ENCODE measurements around the gene SLIT3. TPM values are rescaled to one million over a fixed set of nuclear protein-coding genes. Genes with fewer than 3 reads are reported as not detected.

SLIT3 gene
- total and polyA plus RNA-seq, 9 of the 15 experiments (the other 6 are each of a cell fraction or from before 2014, with no cell fraction given), result 0.01 to 0.04 TPM; not detected in 7

DNA sequence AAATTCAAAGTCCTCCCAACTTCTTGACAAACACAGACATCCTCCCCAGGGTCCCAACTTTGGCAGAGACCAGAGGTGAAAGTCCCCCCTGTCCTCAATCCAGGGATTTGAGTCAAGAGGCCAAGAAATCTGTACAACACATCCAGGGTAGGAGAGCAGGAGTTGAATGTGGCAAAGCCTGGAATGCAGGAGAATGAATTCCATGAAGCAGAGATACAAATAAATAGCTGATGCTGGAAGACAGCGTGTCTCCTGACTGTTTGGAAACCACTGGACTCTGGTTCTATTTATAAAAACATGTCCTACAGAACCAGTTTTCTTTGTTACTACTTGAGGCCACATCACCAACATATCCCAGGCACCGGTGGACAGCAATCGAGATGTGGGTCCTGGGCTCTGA is 43.7 kb upstream of the SLIT3 start:
- intact Hi-C loops (cut with micrococcal nuclease), result no loop called here
- Histone ChIP-seq H3K9me3 (replicated peaks; ENCODE audit: control insufficient read depth, insufficient read depth, low read depth, low read length) (no peaks in the 10 kb centered on the region), H3K27me3 (ENCODE audit: control insufficient read depth in 2 of 2, insufficient read depth in 2 of 2, low read length in 2 of 2) (no peaks in the 10 kb centered on the region), H4K20me1 (replicated peaks; ENCODE audit: control insufficient read depth, insufficient read depth, low read length) (no peaks in the 10 kb centered on the region), H2AFZ (ENCODE audit: low read depth, low read length) (no peak overlapping the region), H3K27ac (ENCODE audit: extremely low read depth, low read depth, low read length) (no peak overlapping the region), H3K4me3 (no peak overlapping the region), H3K9ac (ENCODE audit: insufficient read depth in 1 of 2, low read depth in 2 of 2, low read length in 2 of 2) (no peak overlapping the region), H3K4me1 (replicated peaks in 1 of 2; ENCODE audit: control insufficient read depth in 2 of 2, insufficient read depth in 2 of 2, low read length in 2 of 2) (no peaks in the 10 kb centered on the region), H3K9me1 (ENCODE audit: control insufficient read depth, insufficient read depth, low read length) (no peaks in the 10 kb centered on the region), H3K79me2 (ENCODE audit: control insufficient read depth, insufficient read depth, low read length) (no peaks in the 10 kb centered on the region), H3K36me3 (ENCODE audit: control insufficient read depth, insufficient read depth, low read length) (no peaks in the 10 kb centered on the region), H3K4me2 (ENCODE audit: insufficient read depth, low read length) (no peak overlapping the region)
- FAIRE-seq, result no peak
- WGBS (ENCODE audit: insufficient coverage, low coverage, missing lambda C conversion rate), result 5% methylated on average over 3 of the region's 3 CpGs
- DNase-seq (ENCODE audit: extremely low read depth in 1 of 4, low spot score in 3 of 4), result no peak
- BruUV-seq (replicated peaks), result no TSS peak
- no peak for ATAC-seq
- TF ChIP-seq HNRNPH1 (optimal IDR thresholded peaks at IDR 0.05; ENCODE audit: low read depth, low read length) (no peak), ELF2 (CRISPR knock-in tag; IDR thresholded peaks at IDR 0.05) (no peak)
- in situ Hi-C loops (cut with MboI), result no loop called here
- CTCF ChIA-PET (ENCODE audit: low intra/inter-chr PET ratio), result no interaction called here
- POLR2A ChIA-PET, result no interaction called here

- Histone ChIP-seq H3K27me3 (ENCODE audit: control insufficient read depth in 2 of 2, insufficient read depth in 2 of 2, low read length in 2 of 2) (no peaks in the 10 kb centered on the region), H3K79me2 (ENCODE audit: control insufficient read depth, insufficient read depth, low read length) (no peaks in the 10 kb centered on the region), H4K20me1 (replicated peaks; ENCODE audit: control insufficient read depth, insufficient read depth, low read length) (no peaks in the 10 kb centered on the region), H3K27ac (ENCODE audit: extremely low read depth, low read depth, low read length) (no peak overlapping the region), H3K4me1 (replicated peaks in 1 of 2; ENCODE audit: control insufficient read depth in 2 of 2, insufficient read depth in 2 of 2, low read length in 2 of 2) (no peaks in the 10 kb centered on the region), H2AFZ (ENCODE audit: low read depth, low read length) (no peak overlapping the region), H3K9me3 (replicated peaks; ENCODE audit: control insufficient read depth, insufficient read depth, low read depth, low read length) (no peaks in the 10 kb centered on the region), H3K4me3 (no peak overlapping the region), H3K9me1 (ENCODE audit: control insufficient read depth, insufficient read depth, low read length) (no peaks in the 10 kb centered on the region), H3K36me3 (ENCODE audit: control insufficient read depth, insufficient read depth, low read length) (no peaks in the 10 kb centered on the region), H3K9ac (ENCODE audit: insufficient read depth in 1 of 2, low read depth in 2 of 2, low read length in 2 of 2) (no peak overlapping the region), H3K4me2 (ENCODE audit: insufficient read depth, low read length) (no peak overlapping the region)
- no TSS peak for BruUV-seq (replicated peaks)
- FAIRE-seq, result no peak
- POLR2A ChIA-PET, result no interaction called here
- in situ Hi-C loops (cut with MboI) (no loop called here), intact Hi-C loops (cut with micrococcal nuclease) (no loop called here)
- DNase-seq (ENCODE audit: extremely low read depth in 1 of 4, low spot score in 3 of 4), result no peak
- CTCF ChIA-PET (ENCODE audit: low intra/inter-chr PET ratio), result no interaction called here
- ATAC-seq, result no peak
- TF ChIP-seq, protein P1, sequence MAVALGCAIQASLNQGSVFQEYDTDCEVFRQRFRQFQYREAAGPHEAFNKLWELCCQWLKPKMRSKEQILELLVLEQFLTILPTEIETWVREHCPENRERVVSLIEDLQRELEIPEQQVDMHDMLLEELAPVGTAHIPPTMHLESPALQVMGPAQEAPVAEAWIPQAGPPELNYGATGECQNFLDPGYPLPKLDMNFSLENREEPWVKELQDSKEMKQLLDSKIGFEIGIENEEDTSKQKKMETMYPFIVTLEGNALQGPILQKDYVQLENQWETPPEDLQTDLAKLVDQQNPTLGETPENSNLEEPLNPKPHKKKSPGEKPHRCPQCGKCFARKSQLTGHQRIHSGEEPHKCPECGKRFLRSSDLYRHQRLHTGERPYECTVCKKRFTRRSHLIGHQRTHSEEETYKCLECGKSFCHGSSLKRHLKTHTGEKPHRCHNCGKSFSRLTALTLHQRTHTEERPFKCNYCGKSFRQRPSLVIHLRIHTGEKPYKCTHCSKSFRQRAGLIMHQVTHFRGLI (CRISPR knock-in tag; IDR thresholded peaks at IDR 0.05), result no peak
- TF ChIP-seq HNRNPK (IDR thresholded peaks at IDR 0.05; ENCODE audit: low read depth, low read length, poor library complexity, severe bottlenecking), result no peak
- no peak for TF ChIP-seq ZNF584 (CRISPR knock-in tag; IDR thresholded peaks at IDR 0.05; ENCODE audit: low read depth)
- TF ChIP-seq ZKSCAN8 (CRISPR knock-in tag; IDR thresholded peaks at IDR 0.05), result no peak
- TF ChIP-seq HDGF (IDR thresholded peaks at IDR 0.05), result no peak
- TF ChIP-seq SPI1 (IDR thresholded peaks at IDR 0.05; ENCODE audit: borderline replicate concordance, low read depth, low read length), result no peak
- no peak for TF ChIP-seq PRMT5 (CRISPR knock-in tag; IDR thresholded peaks at IDR 0.05)
- no peak for TF ChIP-seq BCOR (IDR thresholded peaks at IDR 0.05)
- no peak for TF ChIP-seq ZNF324 (CRISPR knock-in tag; IDR thresholded peaks at IDR 0.05)
- no peak for TF ChIP-seq ZNF695 (CRISPR knock-in tag; IDR thresholded peaks at IDR 0.05)
Measured at GRCh38 chr5:169343766-169344165, 42.8 kb upstream of the SLIT3 start.
